Liver (tissue), 9 donors: Measurements from ENCODE around the gene CXCL6. TPM values are rescaled to one million over a fixed set of nuclear protein-coding genes. Genes with fewer than 3 reads are reported as not detected.

ENCODE experiments used
- DNase-seq: peaks from one replicate; pipeline ENCODE4 v3.0.0-alpha.2; 2017; ENCODE audit warnings: low spot score
- H3K27ac ChIP-seq, 2 donors: one replicate each; pipeline ENCODE4 v1.7.0; 2013; ENCODE audit warnings: inconsistent platforms in 2 of 2, low read length in 2 of 2, control low read depth in 1 of 2, low read depth in 1 of 2, mild to moderate bottlenecking in 1 of 2
- H3K27me3 ChIP-seq, 4 donors: one replicate each; pipeline versions ENCODE4 v1.6.1 to v1.7.0; 2013; ENCODE audit warnings: low read length in 3 of 4, inconsistent platforms in 1 of 4, mild to moderate bottlenecking in 1 of 4, moderate library complexity in 1 of 4; ENCODE audit not compliant: control insufficient read depth in 4 of 4, insufficient read depth in 4 of 4
- H3K36me3 ChIP-seq, 4 donors: one replicate each; pipeline versions ENCODE4 v1.6.1 to v1.7.0; 2013; ENCODE audit warnings: low read length in 3 of 4, mild to moderate bottlenecking in 3 of 4, low read depth in 1 of 4, moderate library complexity in 1 of 4; ENCODE audit not compliant: control insufficient read depth in 4 of 4, insufficient read depth in 3 of 4
- H3K4me1 ChIP-seq, 4 donors: one replicate each; pipeline versions ENCODE4 v1.6.1 to v1.7.0; 2013; ENCODE audit warnings: low read length in 3 of 4, mild to moderate bottlenecking in 3 of 4, moderate library complexity in 1 of 4; ENCODE audit not compliant: control insufficient read depth in 4 of 4, insufficient read depth in 4 of 4
- H3K4me3 ChIP-seq, 3 donors: one replicate each; pipeline versions ENCODE4 v1.6.1 to v1.7.0; 2013; ENCODE audit warnings: low read length in 3 of 3, control low read depth in 1 of 3, low read depth in 1 of 3, mild to moderate bottlenecking in 1 of 3
- H3K9ac ChIP-seq, 2 donors: one replicate each; pipeline ENCODE4 v1.7.0; 2013; ENCODE audit warnings: low read length in 2 of 2, mild to moderate bottlenecking in 2 of 2, moderate library complexity in 2 of 2, control low read depth in 1 of 2, low read depth in 1 of 2
- H3K9me3 ChIP-seq, 4 donors: one replicate each; pipeline versions ENCODE4 v1.6.1 to v1.7.0; 2013; ENCODE audit warnings: low read length in 3 of 4; ENCODE audit not compliant: control insufficient read depth in 4 of 4
- ATF3 ChIP-seq: IDR thresholded peaks from 2 replicates; pipeline ENCODE4 v1.6.1; 2016; ENCODE audit warnings: antibody characterized with exemption
- EGR1 ChIP-seq, 2 donors: IDR thresholded peaks; 2 replicates each; pipeline ENCODE4 v1.6.1; 2016 to 2018; ENCODE audit warnings: antibody characterized with exemption in 2 of 2, low read depth in 2 of 2
- FOXA1 ChIP-seq: IDR thresholded peaks from 2 replicates; pipeline ENCODE4 v1.6.1; 2016; ENCODE audit warnings: antibody characterized with exemption
- GABPA ChIP-seq, 2 donors: IDR thresholded peaks in 1 of 2; conservative IDR thresholded peaks in 1 of 2; 2 replicates each; pipeline ENCODE4 v1.6.1; 2016; ENCODE audit warnings: antibody characterized with exemption in 2 of 2, mild to moderate bottlenecking in 1 of 2, moderate library complexity in 1 of 2
- HNF4G ChIP-seq: IDR thresholded peaks from 2 replicates; pipeline ENCODE4 v1.6.1; 2016; ENCODE audit warnings: antibody characterized with exemption
- JUND ChIP-seq, 2 donors: IDR thresholded peaks; 2 replicates each; pipeline ENCODE4 v1.6.1; 2016; ENCODE audit warnings: antibody characterized with exemption in 2 of 2
- MAX ChIP-seq: IDR thresholded peaks from 2 replicates; pipeline ENCODE4 v1.6.1; 2016; ENCODE audit warnings: antibody characterized with exemption
- RAD21 ChIP-seq, 2 donors: IDR thresholded peaks; 2 replicates each; pipeline ENCODE4 v1.6.1; 2016; ENCODE audit warnings: antibody characterized with exemption in 2 of 2, mild to moderate bottlenecking in 2 of 2
- REST ChIP-seq: IDR thresholded peaks from 2 replicates; pipeline ENCODE4 v1.6.1; 2016; ENCODE audit warnings: antibody characterized with exemption, mild to moderate bottlenecking
- RXRA ChIP-seq, 2 donors: IDR thresholded peaks; 2 replicates each; pipeline ENCODE4 v1.6.1; 2017 to 2018; ENCODE audit warnings: antibody characterized with exemption in 2 of 2, mild to moderate bottlenecking in 1 of 2
- YY1 ChIP-seq: IDR thresholded peaks from 2 replicates; pipeline ENCODE4 v1.6.1; 2016; ENCODE audit warnings: antibody characterized with exemption, mild to moderate bottlenecking
- ZBTB33 ChIP-seq: IDR thresholded peaks from 2 replicates; pipeline ENCODE4 v1.6.1; 2016; ENCODE audit warnings: antibody characterized with exemption
- WGBS: extraction: QIAGEN DNeasy Blood & Tissue Kit; methylation state at CpG from one replicate; pipeline ENCODE4 v1.1.7; 2013; 5-methylcytosine and 5-hydroxymethylcytosine counted together
- polyA plus RNA-seq, 2 donors: library from polyadenylated mRNA; stranded (reverse) in 1 of 2; unstranded in 1 of 2; fragments of 200-250 nt in 1 of 2; fragments of >200 nt in 1 of 2; fragmentation: Nextera tagmentation in 1 of 2; extraction: Ambion mirVana in 1 of 2; gene quantifications; one replicate each; pipeline versions ENCODE4 v1.2.1 to v1.2.3, GENCODE V29; 2013 to 2015
- total RNA-seq, 2 donors: library from RNA; depleted of rRNA; stranded (reverse); fragments of >200 nt; gene quantifications; one replicate each; pipeline ENCODE4 v1.2.3, GENCODE V29; 2014
- donor health status: healthy.
- donor health status: healthy.
- donor health status: healthy.
- donor health status: healthy.
- donor health status: healthy.

The CXCL6 gene
- total and polyA plus RNA-seq, 4 donors: 0.19 to 5.5 (median 3.2) TPM

- H3K4me3 ChIP-seq: no peak overlapping the region
- H3K27ac ChIP-seq: no peak overlapping the region
- WGBS: 89% methylated on average over 1 of the region's 1 CpG
These were observed 21.8 kb upstream of the CXCL6 start for GRCh38 chr4:73814679-73815078.

GRCh38 chr4:73815145-73815544 is 21.3 kb upstream of the CXCL6 start:
- 58% methylated on average over 1 of the region's 1 CpG for WGBS
- TF ChIP-seq EGR1 (IDR thresholded peaks at IDR 0.05; ENCODE audit: low read depth in 2 of 2): no peak
- TF ChIP-seq FOXA1: no peak
- no peak for DNase-seq
- Histone ChIP-seq H3K4me1 (no peaks in the 10 kb centered on the region), H3K9ac (no peak overlapping the region), H3K27ac (no peak overlapping the region), H3K36me3 (no peaks in the 10 kb centered on the region), H3K9me3 (no peaks in the 10 kb centered on the region), H3K27me3 (no peaks in the 10 kb centered on the region), H3K4me3 (no peak overlapping the region)

More at GRCh38 chr4:73814679-73815078, 21.8 kb upstream of the CXCL6 start:
- Histone ChIP-seq H3K9ac (no peak overlapping the region), H3K36me3 (no peaks in the 10 kb centered on the region), H3K4me1 (no peaks in the 10 kb centered on the region), H3K9me3 (no peaks in the 10 kb centered on the region), H3K27me3 (no peaks in the 10 kb centered on the region)
- TF ChIP-seq ATF3 (no peak), JUND (IDR thresholded peaks at IDR 0.05) (no peak), YY1 (no peak), HNF4G (no peak), FOXA1 (no peak), RAD21 (IDR thresholded peaks at IDR 0.05) (no peak), ZBTB33 (no peak)
- no peak for DNase-seq

GRCh38 chr4:73816814-73817213 is 19.7 kb upstream of the CXCL6 start:
- Histone ChIP-seq H3K9me3 (no peaks in the 10 kb centered on the region), H3K36me3 (no peaks in the 10 kb centered on the region), H3K4me3 (no peak overlapping the region), H3K27me3 (no peaks in the 10 kb centered on the region), H3K9ac (no peak overlapping the region), H3K27ac (no peak overlapping the region), H3K4me1 (no peaks in the 10 kb centered on the region)
- WGBS: 63% methylated on average over 3 of the region's 3 CpGs
- TF ChIP-seq ZBTB33: no peak
- no peak for TF ChIP-seq MAX
- TF ChIP-seq REST: no peak
- TF ChIP-seq RXRA (IDR thresholded peaks at IDR 0.05): no peak
- TF ChIP-seq HNF4G: no peak
- TF ChIP-seq FOXA1: no peak
- no peak for TF ChIP-seq YY1
- TF ChIP-seq GABPA (IDR thresholded peaks at IDR 0.05 in 1 of 2, conservative IDR thresholded peaks at IDR 0.05 in 1 of 2): no peak
- DNase-seq: no peak
